ENCODE data around the gene OGFOD3.

The OGFOD3 gene

DNA sequence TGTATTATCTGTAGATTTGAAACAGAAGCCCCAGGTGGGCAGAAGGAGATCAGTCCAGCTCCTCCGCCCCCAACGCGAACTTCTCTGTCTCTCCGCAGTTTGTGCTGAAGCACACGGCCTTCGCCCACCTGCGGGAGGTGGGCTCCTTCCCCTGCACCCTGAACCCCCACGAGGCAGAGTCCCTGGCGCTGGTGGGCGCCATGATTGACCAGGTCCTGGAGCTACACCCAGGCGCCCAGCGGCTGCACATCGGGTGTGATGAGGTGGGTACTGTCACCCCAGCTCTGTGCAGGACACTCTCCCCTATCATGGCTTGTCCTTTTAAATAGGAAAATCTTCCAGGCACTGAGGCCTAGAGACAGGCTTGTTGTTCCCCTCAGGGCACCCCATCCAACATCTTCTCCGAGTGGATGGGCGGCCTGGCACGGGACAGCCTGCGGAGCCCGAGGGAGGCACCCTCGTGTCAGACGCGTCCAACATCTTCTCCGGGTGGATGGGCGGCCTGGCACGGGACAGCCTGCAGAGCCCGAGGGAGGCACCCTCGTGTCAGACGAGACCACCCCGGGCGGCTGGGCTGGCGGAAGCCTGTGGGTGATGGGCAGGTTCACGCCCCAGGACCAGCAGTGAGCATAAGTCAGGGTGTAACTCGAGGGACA, 15.3 kb upstream of the OGFOD3 start:
- H4K20me1 ChIP-seq (ENCODE audit: insufficient read depth, low read length) = no peaks in the 10 kb centered on the region
- no peak for ATAC-seq (ENCODE audit: insufficient read depth, low read depth)

DNA sequence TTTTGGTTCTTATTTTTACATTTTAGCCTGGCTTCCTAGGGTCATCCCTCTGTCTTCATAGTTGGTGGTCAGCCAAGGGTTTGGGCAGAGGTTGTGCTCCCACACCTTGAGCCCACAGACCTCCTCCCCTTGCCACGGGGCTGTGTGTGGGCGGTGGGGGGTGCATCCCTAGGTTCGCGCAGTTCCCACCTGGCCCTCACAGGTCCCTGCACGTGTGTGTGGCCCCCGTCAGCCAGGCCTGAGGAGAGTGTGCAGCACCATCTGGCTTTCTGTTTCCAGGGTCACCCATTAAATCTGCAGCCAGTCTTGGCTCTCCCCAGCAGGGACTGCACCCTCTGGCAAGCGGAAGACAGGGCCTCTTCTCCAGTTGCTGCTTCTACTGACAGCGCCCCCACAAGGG, 13.6 kb upstream of the OGFOD3 start:
- no peak overlapping the region for H3K4me2 ChIP-seq (ENCODE audit: insufficient read depth, low read length)
- H3K9ac ChIP-seq (ENCODE audit: low read depth, low read length) = no peak overlapping the region
- H3K79me2 ChIP-seq (ENCODE audit: insufficient read depth, low read length) = no peaks in the 10 kb centered on the region
- no peak overlapping the region for H3K27ac ChIP-seq (ENCODE audit: low read length)
- no peaks in the 10 kb centered on the region for H3K9me3 ChIP-seq (ENCODE audit: insufficient read depth, low read length, severe bottlenecking)
- H2AFZ ChIP-seq (ENCODE audit: low read depth, low read length) = no peak overlapping the region
- H3K36me3 ChIP-seq (ENCODE audit: insufficient read depth, low read length) = peaks cover 23% of the 10 kb centered on the region
- H4K20me1 ChIP-seq (ENCODE audit: insufficient read depth, low read length) = no peaks in the 10 kb centered on the region
- H3K27me3 ChIP-seq (ENCODE audit: insufficient read depth, low read length, poor library complexity) = no peaks in the 10 kb centered on the region
- DNase-seq (no peak), ATAC-seq (ENCODE audit: insufficient read depth, low read depth) (no peak)
- H3K4me3 ChIP-seq (ENCODE audit: low read depth in 1 of 2, low read length in 2 of 2) = no peak overlapping the region
- peaks cover 7% of the 10 kb centered on the region; the same call in 1 of the 2 replicates for H3K4me1 ChIP-seq (ENCODE audit: insufficient read depth, low read length)
- TF ChIP-seq CTCF (IDR thresholded peaks at IDR 0.05; ENCODE audit: borderline replicate concordance, extremely low read depth, low read length, poor library complexity, severe bottlenecking) = no peak
- no peak for TF ChIP-seq EZH2 (IDR thresholded peaks at IDR 0.05; ENCODE audit: borderline replicate concordance, low read depth, low read length, severe bottlenecking)

More for the DNA sequence above, 15.3 kb upstream of the OGFOD3 start:
- Histone ChIP-seq H3K9me3 (ENCODE audit: insufficient read depth, low read length, severe bottlenecking) (no peaks in the 10 kb centered on the region), H2AFZ (ENCODE audit: low read depth, low read length) (no peak overlapping the region), H3K27ac (ENCODE audit: low read length) (no peak overlapping the region), H3K36me3 (ENCODE audit: insufficient read depth, low read length) (peaks cover 27% of the 10 kb centered on the region), H3K79me2 (ENCODE audit: insufficient read depth, low read length) (no peaks in the 10 kb centered on the region), H3K4me1 (ENCODE audit: insufficient read depth, low read length) (peaks cover 7% of the 10 kb centered on the region; the same call in 1 of the 2 replicates), H3K4me2 (ENCODE audit: insufficient read depth, low read length) (no peak overlapping the region), H3K4me3 (ENCODE audit: low read depth in 1 of 2, low read length in 2 of 2) (no peak overlapping the region), H3K9ac (ENCODE audit: low read depth, low read length) (no peak overlapping the region), H3K27me3 (ENCODE audit: insufficient read depth, low read length, poor library complexity) (no peaks in the 10 kb centered on the region)
- no peak for DNase-seq
- TF ChIP-seq CTCF (IDR thresholded peaks at IDR 0.05; ENCODE audit: borderline replicate concordance, extremely low read depth, low read length, poor library complexity, severe bottlenecking) (no peak), EZH2 (IDR thresholded peaks at IDR 0.05; ENCODE audit: borderline replicate concordance, low read depth, low read length, severe bottlenecking) (no peak)

DNA sequence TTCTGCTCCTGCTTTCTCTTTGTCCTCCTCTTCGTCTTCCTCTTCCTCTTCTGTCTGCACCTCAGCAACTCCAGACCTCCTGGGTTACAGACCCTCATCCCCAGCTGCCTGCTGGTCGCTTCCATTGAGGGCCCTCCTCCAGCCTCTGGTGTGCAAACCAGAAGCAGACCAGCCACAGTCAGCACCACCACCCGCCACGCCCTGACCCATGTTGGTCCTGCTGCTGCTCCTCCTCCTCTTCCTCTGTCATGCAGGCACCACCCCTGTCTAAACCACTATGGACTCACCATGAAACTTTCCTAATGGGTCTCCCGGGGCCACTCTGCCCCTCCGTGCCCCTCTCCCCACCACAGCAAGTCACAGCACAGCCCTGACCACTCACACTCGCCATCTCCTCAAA, 11.4 kb upstream of the OGFOD3 start:
- H3K9ac ChIP-seq (ENCODE audit: low read depth, low read length) = no peak overlapping the region

More for the DNA sequence above, 11.4 kb upstream of the OGFOD3 start:
- ATAC-seq (ENCODE audit: insufficient read depth, low read depth) (no peak), DNase-seq (no peak)
- H3K4me1 ChIP-seq (ENCODE audit: insufficient read depth, low read length) = peaks cover 7% of the 10 kb centered on the region; the same call in 1 of the 2 replicates
- H2AFZ ChIP-seq (ENCODE audit: low read depth, low read length) = no peak overlapping the region
- no peaks in the 10 kb centered on the region for H3K9me3 ChIP-seq (ENCODE audit: insufficient read depth, low read length, severe bottlenecking)
- no peak overlapping the region for H3K4me3 ChIP-seq (ENCODE audit: low read depth in 1 of 2, low read length in 2 of 2)
- no peak overlapping the region for H3K27ac ChIP-seq (ENCODE audit: low read length)
- no peak overlapping the region for H3K4me2 ChIP-seq (ENCODE audit: insufficient read depth, low read length)
- no peaks in the 10 kb centered on the region for H4K20me1 ChIP-seq (ENCODE audit: insufficient read depth, low read length)
- H3K79me2 ChIP-seq (ENCODE audit: insufficient read depth, low read length) = no peaks in the 10 kb centered on the region
- no peaks in the 10 kb centered on the region for H3K27me3 ChIP-seq (ENCODE audit: insufficient read depth, low read length, poor library complexity)
- no peak for TF ChIP-seq EZH2 (IDR thresholded peaks at IDR 0.05; ENCODE audit: borderline replicate concordance, low read depth, low read length, severe bottlenecking)
- TF ChIP-seq CTCF (IDR thresholded peaks at IDR 0.05; ENCODE audit: borderline replicate concordance, extremely low read depth, low read length, poor library complexity, severe bottlenecking) = no peak
- 0 out of 2 replicates have a peak, but pooled peaks cover 7% of the 10 kb centered on the region for H3K36me3 ChIP-seq (ENCODE audit: insufficient read depth, low read length)
